ENCODE results near the gene SLC30A9. TPM values are rescaled to one million over a fixed set of nuclear protein-coding genes. Genes with fewer than 3 reads are reported as not detected.

Gene SLC30A9
- polyA plus RNA-seq, 1 of the 3 experiments (the other 2 are of a cell fraction): 34.2 TPM

DNA sequence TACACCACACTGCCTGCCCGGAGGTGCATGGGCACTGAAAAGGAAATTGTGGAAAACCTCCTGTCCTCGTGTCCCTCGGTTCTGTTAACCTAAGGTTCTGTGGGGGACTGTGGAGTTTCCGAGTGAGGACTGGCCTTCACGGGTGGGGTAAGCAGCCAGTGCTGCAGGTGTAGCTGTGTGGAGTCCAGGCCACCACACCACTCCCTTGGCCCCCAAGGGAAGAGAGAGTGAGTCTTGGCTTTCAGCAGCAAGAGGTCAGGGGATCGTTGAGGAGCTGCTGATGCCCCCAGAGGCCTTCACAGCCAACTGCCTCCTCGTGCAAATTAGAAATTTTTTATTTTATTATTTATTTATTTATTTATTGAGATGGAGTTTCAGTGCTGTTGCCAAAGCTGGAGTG is 141.8 kb downstream of the SLC30A9 start:
- ChIA-PET POLR2A (no interaction called here), CTCF (no interaction called here)
- Histone ChIP-seq H3K4me1 (ENCODE audit: control insufficient read depth in 1 of 2, insufficient read depth in 2 of 2, low read depth in 1 of 2, low read length in 1 of 2) (no peaks in the 10 kb centered on the region), H3K9me3 (no peaks in the 10 kb centered on the region), H2AFZ (ENCODE audit: low read depth) (no peak overlapping the region), H3F3A (replicated peaks; ENCODE audit: insufficient read depth) (no peaks in the 10 kb centered on the region), H3K9ac (no peak overlapping the region), H3K27me3 (ENCODE audit: insufficient read depth) (no peaks in the 10 kb centered on the region), H3K4me3 (ENCODE audit: low read depth in 2 of 2, low read length in 1 of 2) (no peak overlapping the region), H4K20me1 (ENCODE audit: insufficient read depth) (no peaks in the 10 kb centered on the region), H3K9me2 (no peaks in the 10 kb centered on the region), H3K79me2 (ENCODE audit: insufficient read depth) (no peaks in the 10 kb centered on the region), H3K4me2 (no peak overlapping the region), H3K36me3 (replicated peaks in 1 of 2; ENCODE audit: control insufficient read depth in 1 of 2, insufficient read depth in 2 of 2, low read length in 1 of 2) (no peaks in the 10 kb centered on the region), H3K27ac (ENCODE audit: low read depth in 2 of 2, low read length in 1 of 2) (no peak overlapping the region)
- DNase-seq: no peak
- WGBS (ENCODE audit: low lambda C conversion rate): 60% methylated on average over 7 of the region's 7 CpGs
- no peak for TF ChIP-seq SMC3 (IDR thresholded peaks at IDR 0.05; ENCODE audit: low read depth, low read length)
- TF ChIP-seq, protein P1, sequence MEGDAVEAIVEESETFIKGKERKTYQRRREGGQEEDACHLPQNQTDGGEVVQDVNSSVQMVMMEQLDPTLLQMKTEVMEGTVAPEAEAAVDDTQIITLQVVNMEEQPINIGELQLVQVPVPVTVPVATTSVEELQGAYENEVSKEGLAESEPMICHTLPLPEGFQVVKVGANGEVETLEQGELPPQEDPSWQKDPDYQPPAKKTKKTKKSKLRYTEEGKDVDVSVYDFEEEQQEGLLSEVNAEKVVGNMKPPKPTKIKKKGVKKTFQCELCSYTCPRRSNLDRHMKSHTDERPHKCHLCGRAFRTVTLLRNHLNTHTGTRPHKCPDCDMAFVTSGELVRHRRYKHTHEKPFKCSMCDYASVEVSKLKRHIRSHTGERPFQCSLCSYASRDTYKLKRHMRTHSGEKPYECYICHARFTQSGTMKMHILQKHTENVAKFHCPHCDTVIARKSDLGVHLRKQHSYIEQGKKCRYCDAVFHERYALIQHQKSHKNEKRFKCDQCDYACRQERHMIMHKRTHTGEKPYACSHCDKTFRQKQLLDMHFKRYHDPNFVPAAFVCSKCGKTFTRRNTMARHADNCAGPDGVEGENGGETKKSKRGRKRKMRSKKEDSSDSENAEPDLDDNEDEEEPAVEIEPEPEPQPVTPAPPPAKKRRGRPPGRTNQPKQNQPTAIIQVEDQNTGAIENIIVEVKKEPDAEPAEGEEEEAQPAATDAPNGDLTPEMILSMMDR (IDR thresholded peaks at IDR 0.05): no peak
- TF ChIP-seq, protein P2, sequence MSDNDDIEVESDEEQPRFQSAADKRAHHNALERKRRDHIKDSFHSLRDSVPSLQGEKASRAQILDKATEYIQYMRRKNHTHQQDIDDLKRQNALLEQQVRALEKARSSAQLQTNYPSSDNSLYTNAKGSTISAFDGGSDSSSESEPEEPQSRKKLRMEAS (IDR thresholded peaks at IDR 0.05; ENCODE audit: low read depth): no peak
- TF ChIP-seq, protein P3, sequence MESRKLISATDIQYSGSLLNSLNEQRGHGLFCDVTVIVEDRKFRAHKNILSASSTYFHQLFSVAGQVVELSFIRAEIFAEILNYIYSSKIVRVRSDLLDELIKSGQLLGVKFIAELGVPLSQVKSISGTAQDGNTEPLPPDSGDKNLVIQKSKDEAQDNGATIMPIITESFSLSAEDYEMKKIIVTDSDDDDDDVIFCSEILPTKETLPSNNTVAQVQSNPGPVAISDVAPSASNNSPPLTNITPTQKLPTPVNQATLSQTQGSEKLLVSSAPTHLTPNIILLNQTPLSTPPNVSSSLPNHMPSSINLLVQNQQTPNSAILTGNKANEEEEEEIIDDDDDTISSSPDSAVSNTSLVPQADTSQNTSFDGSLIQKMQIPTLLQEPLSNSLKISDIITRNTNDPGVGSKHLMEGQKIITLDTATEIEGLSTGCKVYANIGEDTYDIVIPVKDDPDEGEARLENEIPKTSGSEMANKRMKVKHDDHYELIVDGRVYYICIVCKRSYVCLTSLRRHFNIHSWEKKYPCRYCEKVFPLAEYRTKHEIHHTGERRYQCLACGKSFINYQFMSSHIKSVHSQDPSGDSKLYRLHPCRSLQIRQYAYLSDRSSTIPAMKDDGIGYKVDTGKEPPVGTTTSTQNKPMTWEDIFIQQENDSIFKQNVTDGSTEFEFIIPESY (IDR thresholded peaks at IDR 0.05; ENCODE audit: borderline replicate concordance, low read depth): no peak
- no peak for TF ChIP-seq TAF1 (IDR thresholded peaks at IDR 0.05; ENCODE audit: borderline replicate concordance, low read depth, low read length)
- no peak for TF ChIP-seq JUND (IDR thresholded peaks at IDR 0.05)
- TF ChIP-seq TEAD4 (IDR thresholded peaks at IDR 0.05; ENCODE audit: borderline replicate concordance, insufficient read depth): no peak
- TF ChIP-seq, protein P4, sequence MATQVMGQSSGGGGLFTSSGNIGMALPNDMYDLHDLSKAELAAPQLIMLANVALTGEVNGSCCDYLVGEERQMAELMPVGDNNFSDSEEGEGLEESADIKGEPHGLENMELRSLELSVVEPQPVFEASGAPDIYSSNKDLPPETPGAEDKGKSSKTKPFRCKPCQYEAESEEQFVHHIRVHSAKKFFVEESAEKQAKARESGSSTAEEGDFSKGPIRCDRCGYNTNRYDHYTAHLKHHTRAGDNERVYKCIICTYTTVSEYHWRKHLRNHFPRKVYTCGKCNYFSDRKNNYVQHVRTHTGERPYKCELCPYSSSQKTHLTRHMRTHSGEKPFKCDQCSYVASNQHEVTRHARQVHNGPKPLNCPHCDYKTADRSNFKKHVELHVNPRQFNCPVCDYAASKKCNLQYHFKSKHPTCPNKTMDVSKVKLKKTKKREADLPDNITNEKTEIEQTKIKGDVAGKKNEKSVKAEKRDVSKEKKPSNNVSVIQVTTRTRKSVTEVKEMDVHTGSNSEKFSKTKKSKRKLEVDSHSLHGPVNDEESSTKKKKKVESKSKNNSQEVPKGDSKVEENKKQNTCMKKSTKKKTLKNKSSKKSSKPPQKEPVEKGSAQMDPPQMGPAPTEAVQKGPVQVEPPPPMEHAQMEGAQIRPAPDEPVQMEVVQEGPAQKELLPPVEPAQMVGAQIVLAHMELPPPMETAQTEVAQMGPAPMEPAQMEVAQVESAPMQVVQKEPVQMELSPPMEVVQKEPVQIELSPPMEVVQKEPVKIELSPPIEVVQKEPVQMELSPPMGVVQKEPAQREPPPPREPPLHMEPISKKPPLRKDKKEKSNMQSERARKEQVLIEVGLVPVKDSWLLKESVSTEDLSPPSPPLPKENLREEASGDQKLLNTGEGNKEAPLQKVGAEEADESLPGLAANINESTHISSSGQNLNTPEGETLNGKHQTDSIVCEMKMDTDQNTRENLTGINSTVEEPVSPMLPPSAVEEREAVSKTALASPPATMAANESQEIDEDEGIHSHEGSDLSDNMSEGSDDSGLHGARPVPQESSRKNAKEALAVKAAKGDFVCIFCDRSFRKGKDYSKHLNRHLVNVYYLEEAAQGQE (IDR thresholded peaks at IDR 0.05; ENCODE audit: low read depth, low read length): no peak
- TF ChIP-seq NRF1 (IDR thresholded peaks at IDR 0.05; ENCODE audit: low read depth, low read length): no peak
- TF ChIP-seq TCF12 (IDR thresholded peaks at IDR 0.05): no peak
- TF ChIP-seq, protein P5, sequence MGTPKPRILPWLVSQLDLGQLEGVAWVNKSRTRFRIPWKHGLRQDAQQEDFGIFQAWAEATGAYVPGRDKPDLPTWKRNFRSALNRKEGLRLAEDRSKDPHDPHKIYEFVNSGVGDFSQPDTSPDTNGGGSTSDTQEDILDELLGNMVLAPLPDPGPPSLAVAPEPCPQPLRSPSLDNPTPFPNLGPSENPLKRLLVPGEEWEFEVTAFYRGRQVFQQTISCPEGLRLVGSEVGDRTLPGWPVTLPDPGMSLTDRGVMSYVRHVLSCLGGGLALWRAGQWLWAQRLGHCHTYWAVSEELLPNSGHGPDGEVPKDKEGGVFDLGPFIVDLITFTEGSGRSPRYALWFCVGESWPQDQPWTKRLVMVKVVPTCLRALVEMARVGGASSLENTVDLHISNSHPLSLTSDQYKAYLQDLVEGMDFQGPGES (IDR thresholded peaks at IDR 0.05; ENCODE audit: low read depth, low read length): no peak
- no peak for TF ChIP-seq MXI1 (IDR thresholded peaks at IDR 0.05; ENCODE audit: low read depth, low read length)
- no peak for TF ChIP-seq GABPA (IDR thresholded peaks at IDR 0.05; ENCODE audit: low read depth)
- TF ChIP-seq RXRA (IDR thresholded peaks at IDR 0.05; ENCODE audit: borderline replicate concordance, low read depth): no peak
- no peak for TF ChIP-seq POLR2AphosphoS5 (IDR thresholded peaks at IDR 0.05; ENCODE audit: low read depth, low read length)
- TF ChIP-seq SIN3A (IDR thresholded peaks at IDR 0.05; ENCODE audit: borderline replicate concordance, low read depth, low read length): no peak
- TF ChIP-seq, protein P6, sequence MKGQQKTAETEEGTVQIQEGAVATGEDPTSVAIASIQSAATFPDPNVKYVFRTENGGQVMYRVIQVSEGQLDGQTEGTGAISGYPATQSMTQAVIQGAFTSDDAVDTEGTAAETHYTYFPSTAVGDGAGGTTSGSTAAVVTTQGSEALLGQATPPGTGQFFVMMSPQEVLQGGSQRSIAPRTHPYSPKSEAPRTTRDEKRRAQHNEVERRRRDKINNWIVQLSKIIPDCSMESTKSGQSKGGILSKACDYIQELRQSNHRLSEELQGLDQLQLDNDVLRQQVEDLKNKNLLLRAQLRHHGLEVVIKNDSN (IDR thresholded peaks at IDR 0.05; ENCODE audit: borderline replicate concordance, low read depth): no peak

All from SK-N-SH (cell line).